GM19467 (cell line): ENCODE results near the gene PTPRQ.

Source experiments
- ATAC-seq: cut with Tn5 transposase; IDR thresholded peaks from one replicate; pipeline ENCODE4 v1.9.1; 2021; ENCODE audit warnings: mild to moderate bottlenecking, moderate library complexity; ENCODE audit not compliant: unreplicated experiment

Gene PTPRQ

DNA sequence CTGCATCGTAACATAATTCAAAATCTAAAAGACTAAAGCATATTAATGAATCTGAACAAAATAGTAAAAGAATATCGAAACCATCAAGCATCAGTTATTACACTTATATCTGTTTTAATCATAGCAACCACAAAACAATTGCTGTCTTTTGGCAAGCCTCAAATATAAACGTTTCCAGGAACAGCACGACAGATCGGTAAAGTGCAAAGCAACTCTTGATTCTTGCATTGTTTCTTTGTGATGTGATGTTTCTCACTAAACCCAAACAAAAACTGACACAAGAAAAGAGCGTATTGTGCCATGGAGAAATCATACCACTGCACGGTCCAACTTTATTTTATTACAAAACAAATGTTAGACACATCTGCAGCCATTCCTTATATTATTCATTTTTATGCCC, 254.2 kb downstream of the PTPRQ start:
- no peak for ATAC-seq

DNA sequence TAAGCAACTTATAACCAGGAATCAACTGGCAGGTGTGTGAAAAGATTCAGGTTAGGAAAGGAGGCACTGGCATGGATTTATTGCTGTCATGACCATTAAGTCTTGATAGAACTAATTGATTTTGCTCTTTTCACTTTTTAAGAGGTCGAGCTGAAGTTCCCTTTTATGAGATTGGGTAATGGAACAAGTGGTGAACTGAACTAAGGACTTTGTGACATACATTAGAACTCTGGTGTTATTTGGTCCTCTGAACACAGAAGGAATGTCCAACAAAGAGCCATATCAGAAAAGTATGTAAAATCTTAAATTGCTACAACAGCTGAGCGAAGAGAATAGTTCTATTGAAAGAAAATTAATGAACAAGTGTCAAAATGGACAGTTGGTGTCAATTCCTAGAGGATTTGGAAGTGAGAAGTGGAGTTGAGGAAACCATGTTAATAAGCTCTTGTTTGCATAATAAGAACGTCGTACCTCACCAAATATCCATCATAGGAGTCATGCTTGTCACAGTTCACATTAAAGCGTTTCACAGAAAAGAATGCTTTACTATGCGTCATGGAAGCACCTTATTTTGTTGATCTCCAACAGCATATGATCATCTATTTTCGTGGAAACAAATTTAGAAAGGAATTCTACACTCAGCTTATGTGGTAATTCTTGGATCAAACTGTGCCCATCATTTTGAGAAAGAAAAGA, 255.0 kb downstream of the PTPRQ start:
- no peak for ATAC-seq

DNA sequence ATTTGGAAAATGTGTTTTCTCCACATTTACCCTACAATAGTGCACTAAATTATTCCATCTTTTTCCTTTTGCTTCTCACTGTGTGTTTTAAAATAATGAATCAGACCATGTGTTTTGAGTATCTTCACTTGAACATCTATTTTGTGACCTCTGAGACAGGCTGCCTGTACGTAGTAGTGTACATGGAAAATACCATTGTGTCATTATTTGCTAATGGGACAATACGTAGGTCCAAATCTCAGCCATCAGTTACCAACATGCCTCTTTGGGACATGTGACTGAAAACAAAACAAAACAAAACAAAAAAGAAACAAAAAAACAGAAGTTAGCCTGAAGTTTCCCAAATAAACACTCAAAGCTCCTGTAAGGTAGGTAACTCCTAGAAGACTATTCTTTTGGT, 256.3 kb downstream of the PTPRQ start:
- no peak for ATAC-seq

DNA sequence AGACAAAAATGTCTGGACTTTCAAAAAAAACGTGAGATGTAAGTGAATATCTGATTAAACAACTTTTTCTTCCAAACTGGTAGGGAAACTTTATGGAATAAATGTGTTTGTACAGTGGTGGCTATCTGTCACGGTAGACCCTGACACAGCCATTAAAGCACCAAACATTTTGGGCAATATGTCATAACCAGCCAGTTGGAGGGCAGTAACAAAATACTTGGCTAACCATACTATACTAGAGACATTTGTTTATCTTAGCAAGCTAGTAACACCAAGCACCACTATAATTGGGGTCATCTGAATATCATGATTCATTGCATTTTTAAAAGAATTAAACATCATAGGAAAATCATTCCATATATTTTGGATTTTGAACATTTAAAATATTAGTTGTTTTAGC, 257.4 kb downstream of the PTPRQ start:
- no peak for ATAC-seq

DNA sequence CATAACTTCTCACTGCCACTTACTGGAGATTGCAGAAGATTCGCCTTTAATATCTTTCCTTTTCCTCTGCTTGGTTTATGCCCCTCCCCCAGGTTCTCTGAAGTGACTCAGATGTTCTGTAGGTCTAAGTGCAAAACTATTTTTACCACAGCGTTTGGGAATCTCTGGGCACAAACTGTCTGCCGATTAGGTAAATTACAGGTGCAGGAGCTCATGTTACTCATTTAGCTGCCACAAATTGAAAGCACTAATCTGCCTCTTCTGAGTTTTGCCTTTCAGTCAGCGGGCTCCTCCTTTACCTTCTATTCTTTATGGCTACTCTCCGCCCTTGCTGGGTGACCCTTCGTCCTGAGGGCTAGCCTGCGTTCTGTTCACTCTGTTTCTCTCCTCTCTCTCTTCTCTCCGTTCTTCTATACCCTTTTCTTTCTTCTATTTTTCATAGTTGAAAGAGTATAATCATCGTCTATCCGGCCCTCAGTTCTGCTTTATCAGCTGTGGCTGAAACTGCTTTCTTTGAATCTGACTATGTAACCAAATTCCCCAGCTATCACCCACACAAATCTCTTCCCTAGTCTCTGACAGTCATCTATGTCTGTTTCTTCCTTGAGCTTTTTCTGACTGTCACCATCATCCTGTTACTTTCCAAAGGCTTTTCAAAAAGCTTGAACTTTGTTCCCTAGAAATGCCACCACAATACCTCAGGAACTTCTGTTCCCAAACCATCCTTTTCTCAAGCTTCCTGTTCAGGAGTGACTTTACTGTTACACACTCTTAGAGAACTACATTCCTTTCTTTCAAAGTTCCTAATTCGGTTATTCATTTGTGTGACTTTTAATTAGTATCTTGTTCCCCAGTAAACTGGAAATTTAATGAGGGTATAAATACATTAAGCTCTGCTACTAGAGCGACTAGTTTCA, 259.1 kb downstream of the PTPRQ start:
- ATAC-seq = peak; percentile 72

DNA sequence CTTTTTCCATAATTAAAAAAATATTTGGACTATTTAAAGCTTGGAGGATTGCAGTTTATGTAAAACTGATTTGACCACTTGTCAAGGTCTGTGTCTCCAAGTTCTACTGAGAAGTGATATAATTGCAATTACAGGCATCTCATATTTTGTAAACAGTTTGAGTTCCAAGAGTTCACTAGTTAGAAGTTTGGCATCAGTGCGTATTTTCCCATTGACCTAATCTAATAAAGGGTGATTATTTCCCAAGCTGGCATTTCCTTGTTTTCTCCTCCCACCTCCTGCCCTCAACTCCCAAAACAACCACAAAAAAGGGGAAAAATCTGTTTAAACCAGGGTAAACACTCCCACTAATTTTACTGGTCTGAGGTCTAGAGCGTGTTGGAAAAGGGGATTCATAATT, 260.4 kb downstream of the PTPRQ start:
- ATAC-seq = no peak

DNA sequence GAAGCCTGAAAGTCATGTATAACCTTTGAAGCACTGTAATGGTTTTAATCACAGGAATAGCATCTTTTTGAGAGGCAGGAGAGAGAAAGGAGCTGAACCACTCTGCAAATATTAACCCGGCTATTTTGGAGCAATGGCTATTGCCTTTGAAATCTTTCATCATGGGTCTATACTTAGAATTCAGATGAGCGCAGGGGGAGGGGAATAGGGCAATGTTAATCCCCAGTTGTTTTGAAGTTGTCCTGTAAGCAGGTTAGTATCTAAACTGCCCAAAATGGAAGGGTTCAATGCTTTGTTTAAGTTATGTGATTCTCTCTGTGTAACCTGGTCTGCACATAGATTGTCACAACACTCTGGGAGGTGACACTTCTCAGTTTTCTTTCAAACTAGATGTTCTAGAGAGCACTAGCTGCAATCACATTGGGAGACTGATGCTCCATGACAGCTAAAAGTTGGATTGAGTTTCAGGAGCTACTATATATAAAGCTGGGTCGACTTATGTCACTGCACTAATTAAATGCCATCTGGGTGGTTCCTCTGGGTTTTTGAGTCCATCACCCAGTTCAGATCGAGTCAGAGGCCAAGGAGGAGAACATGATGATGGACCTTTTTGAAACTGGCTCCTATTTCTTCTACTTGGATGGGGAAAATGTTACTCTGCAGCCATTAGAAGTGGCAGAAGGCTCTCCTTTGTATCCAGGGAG, 263.2 kb downstream of the PTPRQ start, which contains the start of gene MYF6:
Gene MYF6 (plus strand): TSS at position 509 of the 704 bp plus-strand sequence. CDS start 86 bp downstream, at position 595.
- ATAC-seq = no peak

DNA sequence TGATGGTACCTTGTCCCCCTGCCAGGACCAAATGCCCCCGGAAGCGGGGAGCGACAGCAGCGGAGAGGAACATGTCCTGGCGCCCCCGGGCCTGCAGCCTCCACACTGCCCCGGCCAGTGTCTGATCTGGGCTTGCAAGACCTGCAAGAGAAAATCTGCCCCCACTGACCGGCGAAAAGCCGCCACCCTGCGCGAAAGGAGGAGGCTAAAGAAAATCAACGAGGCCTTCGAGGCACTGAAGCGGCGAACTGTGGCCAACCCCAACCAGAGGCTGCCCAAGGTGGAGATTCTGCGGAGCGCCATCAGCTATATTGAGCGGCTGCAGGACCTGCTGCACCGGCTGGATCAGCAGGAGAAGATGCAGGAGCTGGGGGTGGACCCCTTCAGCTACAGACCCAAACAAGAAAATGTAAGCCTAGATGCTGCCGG, 263.8 kb downstream of the PTPRQ start:
- ATAC-seq = no peak

DNA sequence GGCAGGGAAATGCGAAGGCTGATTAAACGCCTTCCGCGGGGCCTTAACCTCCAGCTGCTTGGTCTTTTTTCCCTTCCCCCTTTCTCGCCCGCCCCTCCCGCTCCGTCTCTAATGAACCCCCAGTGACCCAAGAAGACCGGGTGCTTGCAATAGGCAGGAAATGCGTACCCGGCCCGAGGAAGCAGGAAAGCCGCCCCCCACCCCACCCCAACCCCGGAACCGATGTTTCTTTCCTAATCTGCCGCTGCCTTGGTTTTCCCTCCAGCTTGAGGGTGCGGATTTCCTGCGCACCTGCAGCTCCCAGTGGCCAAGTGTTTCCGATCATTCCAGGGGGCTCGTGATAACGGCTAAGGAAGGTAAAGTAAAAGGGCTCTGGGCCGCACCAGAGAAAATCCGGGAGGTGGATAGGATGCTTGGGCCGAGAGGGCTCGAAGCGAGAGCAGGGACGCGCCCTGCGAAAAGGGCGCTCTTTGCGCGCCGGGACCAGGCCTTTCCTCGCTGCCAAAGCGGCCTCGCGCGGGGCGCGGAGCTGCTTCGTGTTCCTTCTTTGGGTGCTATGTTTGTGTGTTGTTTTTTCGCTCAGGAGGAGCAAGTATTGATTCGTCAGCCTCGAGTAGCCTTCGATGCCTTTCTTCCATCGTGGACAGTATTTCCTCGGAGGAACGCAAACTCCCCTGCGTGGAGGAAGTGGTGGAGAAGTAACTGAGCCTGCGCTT, 264.4 kb downstream of the PTPRQ start:
- no peak for ATAC-seq

DNA sequence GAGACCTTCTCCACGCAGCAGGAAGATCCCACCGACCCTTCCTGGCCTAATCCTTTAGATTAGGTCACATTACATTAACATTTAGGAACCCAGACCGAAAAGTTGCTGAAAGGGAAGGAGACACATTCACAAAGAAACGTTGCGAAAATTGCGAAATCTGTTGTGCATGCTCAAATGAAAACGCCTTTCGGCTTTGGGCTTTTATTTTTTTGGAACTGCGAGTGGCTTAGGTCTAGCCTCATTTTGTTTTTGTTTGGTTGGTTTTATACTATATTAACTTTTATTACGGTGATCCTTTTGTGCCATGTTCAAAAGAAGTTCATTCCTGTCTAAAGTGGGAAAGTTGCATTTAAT, 264.9 kb downstream of the PTPRQ start:
- ATAC-seq = no peak

DNA sequence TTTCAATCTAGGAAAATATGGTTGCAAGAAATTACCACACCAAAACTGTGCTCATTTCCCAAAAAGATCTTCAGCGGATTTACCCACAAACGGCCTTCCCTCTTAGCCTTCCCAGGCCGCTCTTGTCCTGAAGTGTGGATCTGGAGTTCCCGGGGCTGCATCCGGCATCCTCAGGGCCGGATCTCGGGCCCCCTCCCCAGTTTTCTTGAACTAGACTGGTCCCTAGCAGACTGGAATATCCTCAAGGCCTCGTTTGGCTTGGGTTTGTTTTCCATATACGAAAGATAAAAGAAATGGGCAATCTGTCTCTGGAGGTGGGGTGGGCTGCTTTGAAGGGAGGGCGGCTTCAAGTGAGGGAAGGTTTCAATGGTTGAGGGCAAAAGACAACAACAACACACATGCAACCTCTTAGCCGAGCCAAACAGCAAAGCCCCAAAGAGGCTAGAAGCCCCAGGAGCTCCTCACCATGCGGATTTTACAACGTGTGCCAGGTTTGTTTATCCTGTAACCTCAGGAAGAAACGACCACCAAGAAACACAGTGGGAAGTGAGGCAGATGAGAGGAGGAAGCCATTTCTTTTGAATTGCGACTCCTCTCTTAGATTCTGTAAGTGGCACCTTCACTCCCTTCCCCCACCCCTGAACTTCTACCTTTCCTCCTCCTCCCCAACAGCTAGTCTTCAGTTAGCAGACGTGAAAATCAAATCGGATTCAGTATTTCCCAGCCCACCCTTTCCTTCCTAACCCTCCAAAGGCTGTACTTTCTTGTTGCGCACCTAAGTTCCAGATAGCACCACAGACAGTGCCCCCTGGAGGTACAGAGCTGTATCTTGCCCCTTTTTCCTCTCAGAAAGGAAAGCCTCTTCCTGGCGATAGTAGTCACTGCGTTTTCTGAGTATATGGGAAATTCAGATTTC, 266.0 kb downstream of the PTPRQ start:
- ATAC-seq = no peak

DNA sequence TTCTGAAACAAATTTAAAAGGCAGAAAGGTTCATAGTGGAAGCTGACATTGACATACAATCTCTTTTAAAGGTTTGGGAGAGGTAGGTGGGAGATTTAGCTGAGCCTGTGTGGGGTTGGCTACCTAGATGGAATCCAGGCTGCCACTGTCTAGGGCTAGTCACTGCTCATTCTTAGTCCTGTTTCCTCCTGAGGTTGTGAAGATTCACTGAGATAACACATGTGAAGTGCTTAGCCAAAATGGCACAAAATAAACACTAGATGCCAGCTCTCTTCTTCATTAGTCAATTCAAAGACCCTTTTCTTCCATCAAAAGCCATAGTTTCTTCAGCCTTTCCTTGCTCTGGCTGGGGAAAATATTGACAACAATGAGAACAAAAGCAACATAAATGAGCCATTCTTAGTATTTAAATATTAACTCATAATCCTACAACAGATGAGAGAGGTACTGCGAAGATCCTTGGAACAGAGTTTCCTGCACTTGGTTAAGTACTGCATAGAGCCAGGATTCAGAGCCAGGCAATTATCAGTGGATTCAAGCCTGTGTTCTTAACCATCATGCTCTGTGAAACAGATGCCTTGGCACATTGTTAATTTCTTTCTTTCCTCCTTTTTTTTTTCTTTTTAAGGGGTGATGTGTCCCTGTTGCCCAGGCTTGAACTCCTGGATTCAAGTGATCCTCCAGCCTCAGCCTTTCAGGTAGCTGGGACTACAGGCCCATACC, 266.9 kb downstream of the PTPRQ start:
- ATAC-seq = no peak

DNA sequence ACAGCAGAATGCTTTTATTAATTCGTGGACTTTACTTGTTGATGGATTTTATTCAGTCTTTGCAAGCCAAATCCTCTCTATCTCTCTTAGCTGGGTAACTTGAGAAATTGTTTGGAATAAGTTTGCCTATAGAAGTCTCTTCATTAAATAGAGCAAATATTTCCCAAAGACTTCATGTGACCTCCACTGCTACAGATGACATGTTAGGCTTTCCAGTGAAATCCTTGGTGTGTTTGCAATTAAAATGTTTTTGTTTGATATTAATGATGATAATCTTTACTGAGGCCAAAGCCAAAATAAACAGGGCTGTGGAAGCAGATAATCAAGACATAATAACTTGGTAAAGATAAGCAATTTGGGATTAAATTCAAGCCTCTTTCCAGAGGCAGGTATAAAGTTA, 267.8 kb downstream of the PTPRQ start:
- ATAC-seq = no peak

DNA sequence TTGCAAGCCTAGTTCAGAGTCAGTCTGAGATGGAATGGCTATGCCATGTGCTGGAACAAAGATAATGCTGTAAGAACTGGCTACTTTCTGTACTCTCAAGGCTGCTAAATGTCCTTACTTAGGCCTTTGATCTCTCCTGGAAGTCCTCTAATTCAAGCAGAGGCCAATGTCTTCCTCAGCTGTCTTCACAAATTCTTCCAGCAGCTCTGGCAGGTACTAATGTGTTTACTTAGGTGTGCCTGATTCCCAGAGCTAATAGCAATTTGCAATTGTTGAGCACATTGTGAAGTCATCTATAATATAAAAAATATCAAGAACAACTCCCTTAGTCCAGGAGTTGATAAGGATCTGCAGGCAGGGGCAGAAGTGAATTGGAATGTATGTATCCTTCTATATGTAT, 268.8 kb downstream of the PTPRQ start:
- ATAC-seq = no peak

DNA sequence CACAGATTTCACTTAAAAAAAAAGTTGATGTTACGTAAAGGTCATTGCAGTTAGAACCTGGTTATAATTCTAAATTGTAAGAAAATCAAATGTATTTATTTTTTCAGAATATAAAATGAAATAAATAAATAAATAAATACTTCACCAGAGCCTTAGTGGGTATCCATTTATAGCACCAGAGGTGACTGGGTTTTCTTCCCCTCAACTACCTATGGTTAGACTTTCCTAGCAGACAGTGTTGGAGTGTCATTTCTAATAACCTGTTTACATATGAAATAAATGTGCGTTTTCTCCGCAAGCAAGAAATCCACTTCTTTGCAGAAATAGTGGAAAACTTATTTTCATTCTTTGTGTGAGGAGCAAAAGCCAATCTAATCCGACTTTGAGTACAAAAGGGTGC, 269.4 kb downstream of the PTPRQ start:
- ATAC-seq = no peak

DNA sequence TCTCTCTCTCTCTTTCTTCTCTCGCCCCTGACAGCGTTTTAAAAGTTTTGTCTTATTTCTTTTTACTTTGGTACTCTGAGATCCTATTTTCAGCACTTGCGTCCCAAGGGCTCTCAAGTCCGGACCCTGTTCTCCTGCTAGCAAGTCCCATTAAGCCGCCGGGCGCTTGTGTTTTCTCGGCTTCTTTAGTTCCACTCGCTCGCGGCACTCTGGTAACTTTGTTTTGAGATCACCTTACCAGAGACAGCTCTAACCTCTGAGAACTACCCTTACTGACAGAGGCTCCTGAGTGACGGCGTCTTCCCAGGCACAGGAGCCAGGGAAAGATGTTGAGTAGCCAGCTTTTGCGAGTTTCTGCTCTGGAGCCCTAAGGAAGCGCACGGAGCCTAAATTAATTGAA, 270.0 kb downstream of the PTPRQ start:
- no peak for ATAC-seq

DNA sequence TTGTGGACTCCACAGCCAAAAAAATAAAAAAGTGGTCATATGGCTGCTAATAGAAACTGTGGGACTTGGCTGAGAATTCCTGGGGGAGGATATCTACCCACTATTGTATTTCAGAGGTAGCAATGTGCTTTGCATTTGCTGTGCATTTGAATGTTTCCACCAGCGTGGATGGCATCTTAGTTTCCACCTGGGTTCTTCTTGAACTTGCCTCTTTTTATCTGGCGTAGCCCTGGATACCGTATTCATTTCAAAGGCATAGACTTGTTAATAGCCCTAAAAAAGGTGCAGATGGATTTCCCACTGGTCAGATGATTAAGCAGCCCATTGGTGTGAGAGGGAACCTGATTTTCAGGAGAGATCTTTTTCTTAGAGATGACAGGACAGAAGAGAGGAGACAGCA, 270.8 kb downstream of the PTPRQ start:
- ATAC-seq = no peak

DNA sequence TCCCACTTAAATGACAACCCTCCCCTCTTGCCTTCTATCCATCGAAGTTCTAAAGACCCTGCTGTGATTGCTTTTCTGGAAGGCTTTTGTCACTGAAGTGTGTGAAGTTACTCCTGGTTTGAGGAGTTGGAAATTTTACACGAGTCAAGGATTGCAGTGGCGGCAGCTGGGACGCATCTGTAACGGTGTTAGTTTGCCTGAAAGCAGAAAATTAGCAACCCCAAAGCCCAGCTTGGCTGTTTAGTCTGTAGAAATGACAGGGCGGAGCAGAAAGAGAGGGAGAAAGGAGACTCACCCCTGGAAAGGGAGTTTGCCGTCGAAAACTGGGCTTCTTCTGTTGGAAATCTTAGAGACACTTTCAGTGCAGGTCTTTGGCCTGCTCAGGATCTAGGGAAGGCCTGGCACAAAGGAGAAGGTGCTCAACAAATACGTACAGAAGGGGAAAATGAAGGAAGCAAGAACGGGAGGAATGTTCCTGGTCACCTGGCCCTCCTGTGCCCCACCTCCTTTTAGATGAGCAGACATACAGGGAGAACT, 271.7 kb downstream of the PTPRQ start:
- ATAC-seq = no peak
